ENCODE results near the gene INTS14. TPM values are rescaled to one million over a fixed set of nuclear protein-coding genes. Genes with fewer than 3 reads are reported as not detected.

INTS14 gene
- total RNA-seq, 1 donor from 2014 or later = 41.2 TPM

- POLR2A ChIA-PET = no interaction called here
- CTCF ChIA-PET = interaction anchor here (0.7 kb wide), 2 partner anchors 12 to 35 kb away, joined by 3 read pairs; partner anchors contain the start of gene INTS14
- intact Hi-C loops (cut with micrococcal nuclease) = no loop called here
- Mint-ChIP-seq H3K36me3 (ENCODE audit: low read depth) (peaks cover 23% of the 10 kb centered on the region), H3K27ac (no peak overlapping the region), H3K27me3 (no peaks in the 10 kb centered on the region), H3K4me3 (no peak overlapping the region), H3K4me1 (peaks cover 10% of the 10 kb centered on the region), H3K9me3 (no peaks in the 10 kb centered on the region)
- no peak for DNase-seq
- no peak for ATAC-seq (ENCODE audit: low read depth)
- TF ChIP-seq, protein P1, sequence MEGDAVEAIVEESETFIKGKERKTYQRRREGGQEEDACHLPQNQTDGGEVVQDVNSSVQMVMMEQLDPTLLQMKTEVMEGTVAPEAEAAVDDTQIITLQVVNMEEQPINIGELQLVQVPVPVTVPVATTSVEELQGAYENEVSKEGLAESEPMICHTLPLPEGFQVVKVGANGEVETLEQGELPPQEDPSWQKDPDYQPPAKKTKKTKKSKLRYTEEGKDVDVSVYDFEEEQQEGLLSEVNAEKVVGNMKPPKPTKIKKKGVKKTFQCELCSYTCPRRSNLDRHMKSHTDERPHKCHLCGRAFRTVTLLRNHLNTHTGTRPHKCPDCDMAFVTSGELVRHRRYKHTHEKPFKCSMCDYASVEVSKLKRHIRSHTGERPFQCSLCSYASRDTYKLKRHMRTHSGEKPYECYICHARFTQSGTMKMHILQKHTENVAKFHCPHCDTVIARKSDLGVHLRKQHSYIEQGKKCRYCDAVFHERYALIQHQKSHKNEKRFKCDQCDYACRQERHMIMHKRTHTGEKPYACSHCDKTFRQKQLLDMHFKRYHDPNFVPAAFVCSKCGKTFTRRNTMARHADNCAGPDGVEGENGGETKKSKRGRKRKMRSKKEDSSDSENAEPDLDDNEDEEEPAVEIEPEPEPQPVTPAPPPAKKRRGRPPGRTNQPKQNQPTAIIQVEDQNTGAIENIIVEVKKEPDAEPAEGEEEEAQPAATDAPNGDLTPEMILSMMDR (IDR thresholded peaks at IDR 0.05) = no peak
Observed at GRCh38 chr15:65646486-65646885, 35.6 kb upstream of the INTS14 start.

DNA sequence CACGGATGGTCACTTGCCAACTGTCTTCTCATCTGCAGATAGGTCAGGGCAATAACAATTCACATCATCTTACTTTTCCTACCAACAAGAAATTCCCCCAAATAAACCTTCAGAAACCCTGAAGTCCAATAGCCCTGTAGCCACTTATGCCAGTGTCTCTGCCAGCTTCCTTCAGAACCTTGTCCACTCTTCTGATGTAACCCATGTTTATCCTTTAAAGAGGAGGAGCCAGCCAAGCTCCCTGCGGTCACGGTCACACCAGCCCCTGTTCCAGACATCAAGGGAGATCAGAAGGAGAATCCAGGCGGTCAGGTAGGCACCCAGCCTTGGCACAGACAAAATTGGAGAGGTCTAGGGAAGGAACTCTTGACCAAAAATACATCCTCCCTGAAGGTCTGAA is 34.5 kb upstream of the INTS14 start:
- TF ChIP-seq, protein P1 (IDR thresholded peaks at IDR 0.05) = no peak
- no peak for DNase-seq
- ATAC-seq (ENCODE audit: low read depth) = no peak
- H3K9me3 Mint-ChIP-seq = no peaks in the 10 kb centered on the region
- intact Hi-C loops (cut with micrococcal nuclease) = no loop called here
- H3K4me1 Mint-ChIP-seq = peaks cover 7% of the 10 kb centered on the region
- POLR2A ChIA-PET = no interaction called here
- H3K27ac Mint-ChIP-seq = no peak overlapping the region
- H3K27me3 Mint-ChIP-seq = no peaks in the 10 kb centered on the region
- H3K4me3 Mint-ChIP-seq = no peak overlapping the region
- CTCF ChIA-PET = no interaction called here
- peaks cover 17% of the 10 kb centered on the region for H3K36me3 Mint-ChIP-seq (ENCODE audit: low read depth)

DNA sequence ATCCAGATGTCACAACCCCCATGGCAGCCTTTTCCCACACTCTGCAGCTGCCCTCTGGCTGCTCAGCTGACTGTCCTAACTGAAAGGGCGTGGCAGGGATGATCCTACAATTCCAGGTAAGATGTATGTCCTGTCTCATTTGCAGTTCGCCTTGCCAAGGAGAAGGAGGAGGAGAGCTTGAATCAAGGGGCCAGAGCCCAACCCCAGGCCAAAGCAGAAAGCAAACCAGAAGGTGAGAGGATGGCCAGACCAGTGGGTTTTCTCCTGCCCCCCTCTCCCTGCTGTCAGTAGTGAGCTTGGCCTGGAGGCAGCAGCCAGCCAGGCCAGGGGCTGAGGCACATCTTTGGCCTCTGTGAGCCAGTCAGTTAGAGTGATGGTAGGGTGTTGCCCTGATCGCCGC is 33.4 kb upstream of the INTS14 start:
- H3K9me3 Mint-ChIP-seq = no peaks in the 10 kb centered on the region
- CTCF ChIA-PET = interaction anchor here (0.6 to 1.2 kb wide), 2 partner anchors 103 to 286 kb away, joined by 3 read pairs; no protein-coding TSS in a partner anchor

GRCh38 chr15:65642594-65642993 is 31.7 kb upstream of the INTS14 start:
- H3K27me3 Mint-ChIP-seq = no peaks in the 10 kb centered on the region
- H3K4me3 Mint-ChIP-seq = no peak overlapping the region
- TF ChIP-seq, protein P1 (IDR thresholded peaks at IDR 0.05) = no peak
- no peak overlapping the region for H3K27ac Mint-ChIP-seq
- H3K36me3 Mint-ChIP-seq (ENCODE audit: low read depth) = peaks cover 12% of the 10 kb centered on the region
- ChIA-PET POLR2A (interaction anchor here (0.6 kb wide), 1 partner anchor 176 kb away, joined by 3 read pairs; no protein-coding TSS in a partner anchor), CTCF (no interaction called here)
- intact Hi-C loops (cut with micrococcal nuclease) = no loop called here
- DNase-seq (no peak), ATAC-seq (ENCODE audit: low read depth) (no peak)
- no peaks in the 10 kb centered on the region for H3K9me3 Mint-ChIP-seq
- peaks cover 10% of the 10 kb centered on the region for H3K4me1 Mint-ChIP-seq

More for the DNA sequence above, 33.4 kb upstream of the INTS14 start:
- no peak for DNase-seq
- Mint-ChIP-seq H3K4me1 (peaks cover 3% of the 10 kb centered on the region), H3K27me3 (no peaks in the 10 kb centered on the region), H3K36me3 (ENCODE audit: low read depth) (peaks cover 13% of the 10 kb centered on the region), H3K27ac (no peak overlapping the region), H3K4me3 (no peak overlapping the region)
- ATAC-seq (ENCODE audit: low read depth) = no peak
- intact Hi-C loops (cut with micrococcal nuclease) = no loop called here
- POLR2A ChIA-PET = no interaction called here
- TF ChIP-seq, protein P1 (IDR thresholded peaks at IDR 0.05) = no peak

- Mint-ChIP-seq H3K36me3 (ENCODE audit: low read depth) (peaks cover 11% of the 10 kb centered on the region), H3K4me3 (no peak overlapping the region), H3K27ac (no peak overlapping the region), H3K27me3 (no peaks in the 10 kb centered on the region), H3K9me3 (no peaks in the 10 kb centered on the region), H3K4me1 (peaks cover 8% of the 10 kb centered on the region)
- intact Hi-C loops (cut with micrococcal nuclease) = no loop called here
- DNase-seq (no peak), ATAC-seq (ENCODE audit: low read depth) (no peak)
- ChIA-PET CTCF (interaction anchor here (1.6 kb wide), 1 partner anchor 46 kb away, joined by 7 read pairs; no protein-coding TSS in a partner anchor), POLR2A (no interaction called here)
- TF ChIP-seq, protein P1 (IDR thresholded peaks at IDR 0.05) = no peak
Observed at GRCh38 chr15:65641768-65642475, 31.0 kb upstream of the INTS14 start.

Data from activated B cell treated with CpG ODN at 0.5 μM for 24 hours (primary cell).